Measurements from ENCODE around the gene PKP4.

DNA sequence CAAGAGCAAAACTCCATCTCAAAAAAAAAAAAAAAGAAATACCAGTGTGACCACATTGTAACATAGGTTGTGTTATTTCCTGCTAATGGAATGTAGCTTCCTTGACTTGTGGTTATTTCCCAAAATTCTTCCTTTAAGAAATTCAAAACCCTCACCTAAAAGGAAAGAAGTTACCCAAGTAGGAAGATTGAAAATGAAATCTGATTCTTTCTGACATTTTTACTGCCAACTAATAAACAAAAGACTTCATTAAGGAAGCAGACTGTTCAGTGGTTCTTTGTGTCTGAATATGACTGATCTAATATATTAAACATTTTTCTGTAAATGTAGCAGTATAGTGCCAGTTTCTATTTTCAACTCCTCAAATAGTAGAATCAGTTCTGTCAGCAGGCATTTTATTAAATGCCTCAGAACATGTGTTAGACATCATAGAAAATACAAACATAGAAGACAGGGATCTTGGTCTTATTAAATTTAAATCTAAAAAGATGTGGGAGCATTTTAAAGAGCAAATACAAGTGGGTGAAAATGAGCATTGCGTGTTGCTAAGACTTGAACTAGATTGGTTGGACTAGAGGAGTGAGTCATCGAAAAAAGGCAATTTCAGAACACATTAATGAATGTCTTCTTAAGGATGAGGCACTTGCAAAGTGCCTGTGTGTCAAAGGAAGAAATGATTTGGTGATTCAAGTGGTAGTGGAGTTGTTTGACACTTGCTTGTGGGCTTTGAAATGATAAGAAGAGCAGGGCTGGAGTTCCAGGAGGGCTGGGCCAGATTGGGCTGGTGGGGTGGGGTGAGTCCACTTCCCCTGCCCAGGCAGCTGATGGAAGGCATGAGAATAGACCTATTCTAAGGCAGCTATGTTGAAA, 53.4 kb downstream of the PKP4 start:
- TF ChIP-seq, protein P1, sequence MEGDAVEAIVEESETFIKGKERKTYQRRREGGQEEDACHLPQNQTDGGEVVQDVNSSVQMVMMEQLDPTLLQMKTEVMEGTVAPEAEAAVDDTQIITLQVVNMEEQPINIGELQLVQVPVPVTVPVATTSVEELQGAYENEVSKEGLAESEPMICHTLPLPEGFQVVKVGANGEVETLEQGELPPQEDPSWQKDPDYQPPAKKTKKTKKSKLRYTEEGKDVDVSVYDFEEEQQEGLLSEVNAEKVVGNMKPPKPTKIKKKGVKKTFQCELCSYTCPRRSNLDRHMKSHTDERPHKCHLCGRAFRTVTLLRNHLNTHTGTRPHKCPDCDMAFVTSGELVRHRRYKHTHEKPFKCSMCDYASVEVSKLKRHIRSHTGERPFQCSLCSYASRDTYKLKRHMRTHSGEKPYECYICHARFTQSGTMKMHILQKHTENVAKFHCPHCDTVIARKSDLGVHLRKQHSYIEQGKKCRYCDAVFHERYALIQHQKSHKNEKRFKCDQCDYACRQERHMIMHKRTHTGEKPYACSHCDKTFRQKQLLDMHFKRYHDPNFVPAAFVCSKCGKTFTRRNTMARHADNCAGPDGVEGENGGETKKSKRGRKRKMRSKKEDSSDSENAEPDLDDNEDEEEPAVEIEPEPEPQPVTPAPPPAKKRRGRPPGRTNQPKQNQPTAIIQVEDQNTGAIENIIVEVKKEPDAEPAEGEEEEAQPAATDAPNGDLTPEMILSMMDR (IDR thresholded peaks at IDR 0.05; ENCODE audit: borderline replicate concordance, extremely low read depth, low read length, poor library complexity, severe bottlenecking), result no peak
- TF ChIP-seq EZH2 (IDR thresholded peaks at IDR 0.05; ENCODE audit: borderline replicate concordance, low read depth, low read length, severe bottlenecking), result no peak
